HL-60 (cell line): ENCODE results near the gene CERS6.
"Not testable (repeated sequence)": the region's sequence is repeated elsewhere in the genome, so short reads cannot be mapped to it uniquely, and the experiment has no call there.

Source experiments
- POLR2AphosphoS5 ChIP-seq: IDR thresholded peaks from 2 replicates; pipeline ENCODE4 v1.6.1; 2012; ENCODE audit warnings: low read depth
- TF ChIP-seq, protein P1 (sequence below): IDR thresholded peaks from one replicate; pipeline ENCODE4 v1.5.1; 2011; ENCODE audit warnings: low read length, control low read depth, inconsistent platforms; ENCODE audit not compliant: insufficient read depth

DNA sequence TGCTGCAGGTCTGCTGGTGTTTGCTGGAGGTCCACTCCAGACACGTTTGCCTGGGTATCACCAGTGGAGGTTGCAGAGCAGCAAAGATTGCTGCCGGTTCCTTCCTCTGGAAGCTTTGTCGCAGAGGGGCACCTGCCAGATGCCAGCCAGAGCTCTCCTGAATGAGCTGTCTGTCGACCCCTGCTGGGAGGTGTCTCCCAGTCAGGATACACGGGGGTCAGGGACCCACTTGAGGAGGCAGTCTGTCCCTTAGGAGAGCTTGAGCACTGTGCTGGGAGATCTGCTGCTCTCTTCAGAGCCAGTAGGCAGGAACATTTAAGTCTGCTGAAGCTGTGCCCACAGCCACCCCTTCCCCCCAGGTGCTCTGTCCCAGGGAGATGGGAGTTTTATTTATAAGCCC is 43.8 kb upstream of the CERS6 start:
- TF ChIP-seq, protein P1, sequence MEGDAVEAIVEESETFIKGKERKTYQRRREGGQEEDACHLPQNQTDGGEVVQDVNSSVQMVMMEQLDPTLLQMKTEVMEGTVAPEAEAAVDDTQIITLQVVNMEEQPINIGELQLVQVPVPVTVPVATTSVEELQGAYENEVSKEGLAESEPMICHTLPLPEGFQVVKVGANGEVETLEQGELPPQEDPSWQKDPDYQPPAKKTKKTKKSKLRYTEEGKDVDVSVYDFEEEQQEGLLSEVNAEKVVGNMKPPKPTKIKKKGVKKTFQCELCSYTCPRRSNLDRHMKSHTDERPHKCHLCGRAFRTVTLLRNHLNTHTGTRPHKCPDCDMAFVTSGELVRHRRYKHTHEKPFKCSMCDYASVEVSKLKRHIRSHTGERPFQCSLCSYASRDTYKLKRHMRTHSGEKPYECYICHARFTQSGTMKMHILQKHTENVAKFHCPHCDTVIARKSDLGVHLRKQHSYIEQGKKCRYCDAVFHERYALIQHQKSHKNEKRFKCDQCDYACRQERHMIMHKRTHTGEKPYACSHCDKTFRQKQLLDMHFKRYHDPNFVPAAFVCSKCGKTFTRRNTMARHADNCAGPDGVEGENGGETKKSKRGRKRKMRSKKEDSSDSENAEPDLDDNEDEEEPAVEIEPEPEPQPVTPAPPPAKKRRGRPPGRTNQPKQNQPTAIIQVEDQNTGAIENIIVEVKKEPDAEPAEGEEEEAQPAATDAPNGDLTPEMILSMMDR, result not testable (repeated sequence)
- TF ChIP-seq POLR2AphosphoS5, result not testable (repeated sequence)
